ENCODE data around the gene PITX3.
A peak's percentile ranks its signal among the peaks of the same experiment; 100 is the strongest.

PITX3 gene

GRCh38 chr10:102241444-102242117, at the start of gene PITX3:
PITX3 (minus strand) TSS chr10:102241512; CDS start chr10:102232080, 9,432 bp downstream.
- DNase-seq, result peak; percentile 95

GRCh38 chr10:102289840-102290239, 48.5 kb upstream of the PITX3 start:
- no peak for DNase-seq

- DNase-seq, result no peak
These were observed 48.0 kb upstream of the PITX3 start for GRCh38 chr10:102289356-102289755.

- DNase-seq, result no peak
These were observed 46.7 kb upstream of the PITX3 start for GRCh38 chr10:102287991-102288390.

- no peak for DNase-seq
These were observed 46.2 kb upstream of the PITX3 start for GRCh38 chr10:102287538-102287937.

- no peak for DNase-seq
These were observed 44.9 kb upstream of the PITX3 start for GRCh38 chr10:102286216-102286615.

GRCh38 chr10:102285133-102285532, 43.8 kb upstream of the PITX3 start:
- peak; percentile 48 for DNase-seq

GRCh38 chr10:102284531-102284930, 43.2 kb upstream of the PITX3 start:
- no peak for DNase-seq

GRCh38 chr10:102283890-102284289, 42.6 kb upstream of the PITX3 start:
- no peak for DNase-seq

GRCh38 chr10:102283488-102283887, 42.2 kb upstream of the PITX3 start:
- no peak for DNase-seq

GRCh38 chr10:102281102-102281487, 39.8 kb upstream of the PITX3 start:
- DNase-seq, result no peak

GRCh38 chr10:102280397-102281101, 39.2 kb upstream of the PITX3 start:
- no peak for DNase-seq

- DNase-seq, result no peak
These were observed 37.8 kb upstream of the PITX3 start for GRCh38 chr10:102279104-102279503.

- no peak for DNase-seq
These were observed 34.0 kb upstream of the PITX3 start for GRCh38 chr10:102275343-102275742.

- no peak for DNase-seq
These were observed 32.8 kb upstream of the PITX3 start for GRCh38 chr10:102274062-102274461.

- DNase-seq, result no peak
These were observed 27.7 kb upstream of the PITX3 start for GRCh38 chr10:102269017-102269416.

- no peak for DNase-seq
These were observed 27.1 kb upstream of the PITX3 start for GRCh38 chr10:102268375-102268888.

GRCh38 chr10:102267748-102268147, 26.4 kb upstream of the PITX3 start:
- no peak for DNase-seq

- DNase-seq, result no peak
These were observed 25.4 kb upstream of the PITX3 start for GRCh38 chr10:102266670-102267069.

GRCh38 chr10:102264371-102264770, 23.1 kb upstream of the PITX3 start:
- DNase-seq, result no peak

GRCh38 chr10:102262744-102263370, 21.5 kb upstream of the PITX3 start:
- no peak for DNase-seq

GRCh38 chr10:102261842-102262241, 20.5 kb upstream of the PITX3 start:
- DNase-seq, result no peak

GRCh38 chr10:102261196-102261595, 19.9 kb upstream of the PITX3 start:
- DNase-seq, result no peak

GRCh38 chr10:102255404-102255803, 14.1 kb upstream of the PITX3 start:
- no peak for DNase-seq

Data from activated CD4-positive, alpha-beta T cell treated with anti-CD3 and anti-CD28 coated beads, Interleukin-2, amount 50 U/mL, for 16 hours (primary cell).